Suprapubic skin (tissue), 4 donors: ENCODE results near the gene UBASH3A.

Experiments
- CTCF ChIP-seq, 2 donors: fragments of 200-600 bp in 1 of 2; fragments of 450-650 bp in 1 of 2; sonication (generic) in 1 of 2; IDR thresholded peaks; one replicate each; pipeline ENCODE4 v1.5.1; 2016 to 2019; ENCODE audit warnings: antibody characterized with exemption in 2 of 2, mild to moderate bottlenecking in 1 of 2, moderate library complexity in 1 of 2
- EP300 ChIP-seq: sonication (generic); formaldehyde crosslinking; IDR thresholded peaks from one replicate; pipeline ENCODE4 v1.6.1; 2017; ENCODE audit warnings: antibody characterized with exemption
- POLR2A ChIP-seq, 2 donors: fragments of 450-650 bp; IDR thresholded peaks; one replicate each; pipeline ENCODE4 v1.6.1; 2017; ENCODE audit warnings: antibody characterized with exemption in 2 of 2, mild to moderate bottlenecking in 2 of 2, moderate library complexity in 2 of 2
- POLR2AphosphoS5 ChIP-seq, 3 donors: sonication (generic); formaldehyde crosslinking; IDR thresholded peaks; one replicate each; pipeline ENCODE4 v1.6.1; 2017; ENCODE audit warnings: antibody characterized with exemption in 3 of 3

- TF ChIP-seq CTCF (IDR thresholded peaks at IDR 0.05) (no peak), POLR2A (IDR thresholded peaks at IDR 0.05) (no peak), EP300 (no peak), POLR2AphosphoS5 (IDR thresholded peaks at IDR 0.05) (no peak)
These were observed 11.4 kb downstream of the UBASH3A start for GRCh38 chr21:42414928-42415769.
